Thymus (tissue), 11 donors: ENCODE results near the gene ISLR2. TPM values are rescaled to one million over a fixed set of nuclear protein-coding genes. Genes with fewer than 3 reads are reported as not detected.

Source experiments
- DNase-seq, 9 donors: peaks; one replicate each; pipeline ENCODE4 v3.0.0-alpha.2; 2013; ENCODE audit warnings: low spot score in 9 of 9, low read depth in 6 of 9, missing footprints in 1 of 9
- H3K27ac ChIP-seq, 2 donors: one replicate each; pipeline ENCODE4 v1.5.1; 2013; ENCODE audit warnings: control low read depth in 1 of 2, low read depth in 1 of 2, low read length in 1 of 2, mild to moderate bottlenecking in 1 of 2, moderate library complexity in 1 of 2
- H3K27me3 ChIP-seq, 2 donors: one replicate each; pipeline ENCODE4 v1.5.1; 2013; ENCODE audit warnings: low read length in 1 of 2; ENCODE audit not compliant: control insufficient read depth in 2 of 2, insufficient read depth in 1 of 2
- H3K36me3 ChIP-seq, 2 donors: one replicate each; pipeline ENCODE4 v1.5.1; 2013; ENCODE audit warnings: low read length in 1 of 2, mild to moderate bottlenecking in 1 of 2, moderate library complexity in 1 of 2; ENCODE audit not compliant: control insufficient read depth in 2 of 2, insufficient read depth in 2 of 2
- H3K4me1 ChIP-seq, 2 donors: one replicate each; pipeline ENCODE4 v1.5.1; 2013; ENCODE audit warnings: low read length in 2 of 2; ENCODE audit not compliant: control insufficient read depth in 2 of 2, insufficient read depth in 2 of 2
- H3K4me3 ChIP-seq, 2 donors: one replicate each; pipeline ENCODE4 v1.5.1; 2013; ENCODE audit warnings: low read length in 2 of 2, control low read depth in 1 of 2, mild to moderate bottlenecking in 1 of 2
- H3K9me3 ChIP-seq, 2 donors: one replicate each; pipeline ENCODE4 v1.5.1; 2013; ENCODE audit warnings: low read length in 1 of 2, mild to moderate bottlenecking in 1 of 2; ENCODE audit not compliant: control insufficient read depth in 2 of 2, insufficient read depth in 1 of 2
- WGBS: extraction: QIAGEN DNeasy Blood & Tissue Kit; methylation state at CpG from one replicate; pipeline ENCODE4 v1.1.7; 2013; 5-methylcytosine and 5-hydroxymethylcytosine counted together
- polyA plus RNA-seq: library from polyadenylated mRNA; stranded (reverse); fragments of 200-250 nt; gene quantifications from one replicate; pipeline ENCODE4 v1.2.3, GENCODE V29; 2013
- total RNA-seq: library from RNA; stranded (reverse); fragments of 120-200 nt; gene quantifications from one replicate; pipeline ENCODE4 v1.2.4, GENCODE V29; 2013
- donor health status: healthy.

Gene ISLR2
- total and polyA plus RNA-seq, 2 donors = 0.19 to 0.98 TPM

GRCh38 chr15:74179983-74180880, 49.8 kb downstream of the ISLR2 start:
- DNase-seq = no peak
- H3K27me3 ChIP-seq = no peaks in the 10 kb centered on the region
- H3K4me3 ChIP-seq = no peak overlapping the region
- no peaks in the 10 kb centered on the region for H3K36me3 ChIP-seq
- 93% methylated on average over 17 of the region's 17 CpGs for WGBS
- H3K4me1 ChIP-seq = peaks cover 0 to 9% of the 10 kb centered on the region in 2 donors
- no peaks in the 10 kb centered on the region for H3K9me3 ChIP-seq
- no peak overlapping the region for H3K27ac ChIP-seq

DNA sequence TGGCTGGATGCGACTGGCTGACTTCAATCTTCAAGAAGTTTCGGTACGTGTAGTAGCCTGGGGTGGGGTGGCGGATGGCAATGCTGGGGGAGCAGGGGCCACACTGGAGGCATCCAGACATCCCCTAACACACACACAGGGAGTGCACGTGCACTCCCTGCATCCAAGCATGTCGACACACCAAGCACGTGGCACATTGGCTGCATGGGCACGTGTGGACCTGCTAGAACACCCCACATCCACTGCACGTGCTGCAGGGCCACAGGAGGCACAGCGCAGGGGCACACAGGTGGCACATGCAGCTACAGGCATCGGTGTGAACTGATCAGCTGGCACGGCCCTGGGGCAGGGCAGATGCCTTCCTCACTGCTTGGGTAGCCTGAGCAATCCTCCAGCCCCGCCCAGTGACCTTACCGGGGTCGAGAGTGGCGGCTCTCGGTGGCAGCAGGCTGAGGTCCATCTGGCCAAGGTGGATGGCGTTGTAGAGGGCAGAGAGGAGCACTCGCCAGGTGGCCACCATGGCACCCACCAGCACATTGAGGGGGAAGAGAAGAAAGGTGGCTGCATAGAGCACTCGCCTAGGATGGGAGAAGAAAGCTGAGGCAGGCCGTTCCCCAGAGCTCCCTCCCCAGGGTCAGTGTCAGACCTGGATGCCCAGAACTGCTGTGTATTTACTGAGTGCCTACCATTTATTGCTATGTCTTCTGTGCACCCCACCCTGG, 50.7 kb downstream of the ISLR2 start:
- Histone ChIP-seq H3K36me3 (no peaks in the 10 kb centered on the region), H3K4me1 (peaks cover 0 to 9% of the 10 kb centered on the region in 2 donors), H3K4me3 (no peak overlapping the region), H3K9me3 (no peaks in the 10 kb centered on the region), H3K27ac (no peak overlapping the region), H3K27me3 (no peaks in the 10 kb centered on the region)
- no peak for DNase-seq
- WGBS = 92% methylated on average over 21 of the region's 21 CpGs

- Histone ChIP-seq H3K4me1 (peaks cover 0 to 6% of the 10 kb centered on the region in 2 donors), H3K27ac (no peak overlapping the region), H3K27me3 (no peaks in the 10 kb centered on the region), H3K4me3 (no peak overlapping the region), H3K9me3 (no peaks in the 10 kb centered on the region), H3K36me3 (no peaks in the 10 kb centered on the region)
- no peak for DNase-seq
- 95% methylated on average over 8 of the region's 8 CpGs for WGBS
Observed at GRCh38 chr15:74182131-74182530, 51.7 kb downstream of the ISLR2 start.

- Histone ChIP-seq H3K4me3 (no peak overlapping the region), H3K9me3 (no peaks in the 10 kb centered on the region), H3K4me1 (peaks cover 0 to 6% of the 10 kb centered on the region in 2 donors), H3K36me3 (no peaks in the 10 kb centered on the region), H3K27me3 (no peaks in the 10 kb centered on the region), H3K27ac (no peak overlapping the region)
- 88% methylated on average over 12 of the region's 12 CpGs for WGBS
- no peak for DNase-seq
Observed at GRCh38 chr15:74184582-74185091, 54.3 kb downstream of the ISLR2 start.

DNA sequence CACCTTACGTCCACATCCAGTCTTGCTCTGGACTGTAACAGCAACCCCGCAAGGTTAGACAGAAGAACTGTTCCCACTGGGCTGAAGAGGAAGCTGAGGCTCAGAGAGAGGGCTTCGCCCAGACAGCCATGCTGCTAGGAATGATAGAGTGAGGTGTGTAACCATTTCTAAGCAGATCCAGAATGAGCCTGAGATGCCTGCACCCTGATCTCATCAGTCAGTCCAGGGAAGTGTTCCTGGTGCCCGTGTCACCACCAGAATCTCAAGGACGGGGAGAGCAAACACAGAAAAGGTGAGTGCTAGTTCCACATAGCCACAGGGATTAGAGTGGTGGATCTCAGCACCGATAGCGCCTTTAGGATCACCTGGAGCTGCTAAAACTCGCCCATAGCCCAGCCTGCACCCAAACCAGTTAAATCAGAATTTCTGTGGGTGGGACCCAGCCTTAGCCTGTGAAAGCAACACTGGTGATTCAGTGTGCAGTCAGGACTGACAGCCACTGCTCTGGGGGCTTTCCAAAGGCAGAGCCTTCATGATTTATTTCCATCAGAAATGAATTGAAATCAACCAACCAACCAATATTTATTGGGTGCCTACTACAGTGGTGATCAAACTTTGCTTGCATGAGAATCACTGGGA, 55.4 kb downstream of the ISLR2 start:
- no peak for DNase-seq
- H3K9me3 ChIP-seq = no peaks in the 10 kb centered on the region
- H3K4me1 ChIP-seq = no peaks in the 10 kb centered on the region
- 82% methylated on average over 8 of the region's 8 CpGs for WGBS
- H3K4me3 ChIP-seq = no peak overlapping the region
- H3K27me3 ChIP-seq = no peaks in the 10 kb centered on the region
- H3K27ac ChIP-seq = no peak overlapping the region
- no peaks in the 10 kb centered on the region for H3K36me3 ChIP-seq

Other genes with a start within 250 kb of the ISLR2 start
- gene LOXL1, start 204.1 kb upstream of the ISLR2 start, total RNA-seq = 6.6 TPM
- 6.7 TPM for gene LOXL1, start 204.1 kb upstream of the ISLR2 start, polyA plus RNA-seq
- 13.0 TPM for gene STOML1, start 138.3 kb upstream of the ISLR2 start, total RNA-seq
- gene STOML1, start 138.3 kb upstream of the ISLR2 start, polyA plus RNA-seq = 19.1 TPM
- 13.0 TPM for gene PML, start 135.9 kb upstream of the ISLR2 start, total RNA-seq
- gene PML, start 135.9 kb upstream of the ISLR2 start, polyA plus RNA-seq = 35.7 TPM
- 0.09 TPM for gene GOLGA6A, start 48.0 kb upstream of the ISLR2 start, total RNA-seq
- 0.09 TPM for gene GOLGA6A, start 48.0 kb upstream of the ISLR2 start, polyA plus RNA-seq
- 6.9 TPM for gene ISLR, start 43.1 kb downstream of the ISLR2 start, total RNA-seq
- 11.0 TPM for gene ISLR, start 43.1 kb downstream of the ISLR2 start, polyA plus RNA-seq
- 2.6 TPM for gene STRA6, start 72.2 kb downstream of the ISLR2 start, total RNA-seq
- 0.68 TPM for gene STRA6, start 72.2 kb downstream of the ISLR2 start, polyA plus RNA-seq
- gene CCDC33, start 105.7 kb downstream of the ISLR2 start, total RNA-seq = 1.4 TPM
- 0.39 TPM for gene CCDC33, start 105.7 kb downstream of the ISLR2 start, polyA plus RNA-seq
- 0.66 TPM for gene CYP11A1, start 237.1 kb downstream of the ISLR2 start, total RNA-seq
- 1.0 TPM for gene CYP11A1, start 237.1 kb downstream of the ISLR2 start, polyA plus RNA-seq